GM19043 (cell line): ENCODE measurements around the gene ASB13.
"Not testable (repeated sequence)": the region's sequence is repeated elsewhere in the genome, so short reads cannot be mapped to it uniquely, and the experiment has no call there.

Experiments
- ATAC-seq: cut with Tn5 transposase; IDR thresholded peaks from one replicate; pipeline ENCODE4 v1.9.1; 2021; ENCODE audit warnings: low read depth; ENCODE audit not compliant: unreplicated experiment

The ASB13 gene

GRCh38 chr10:5593347-5593746 is 73.0 kb downstream of the ASB13 start:
- ATAC-seq = not testable (repeated sequence)

- no peak for ATAC-seq
Observed at GRCh38 chr10:5592070-5592469, 74.3 kb downstream of the ASB13 start.

GRCh38 chr10:5591336-5591824 is 75.0 kb downstream of the ASB13 start:
- ATAC-seq = no peak

- no peak for ATAC-seq
Observed at GRCh38 chr10:5590816-5591215, 75.6 kb downstream of the ASB13 start.

GRCh38 chr10:5589661-5590511 is 76.5 kb downstream of the ASB13 start:
- no peak for ATAC-seq

GRCh38 chr10:5589011-5589660 is 77.3 kb downstream of the ASB13 start:
- ATAC-seq = no peak
